ENCODE data around the gene RRN3. TPM values are rescaled to one million over a fixed set of nuclear protein-coding genes. Genes with fewer than 3 reads are reported as not detected.
"Not testable (repeated sequence)": the region's sequence is repeated elsewhere in the genome, so short reads cannot be mapped to it uniquely, and the experiment has no call there.

RRN3 gene
- 10 to 100 TPM; 49.9 to 50.1 TPM for total RNA-seq

GRCh38 chr16:15093955-15094827 is at the start of gene RRN3:
TSS of gene RRN3 (minus strand) at chr16:15094272. CDS start at chr16:15094233, 39 bp downstream.
- DNase-seq: peak; percentile 90
- Mint-ChIP-seq H3K27ac (peak within 1 kb of the TSS; percentile 97), H3K36me3 (peaks cover 14% of the 10 kb centered on the region), H3K4me3 (peak within 1 kb of the TSS; percentile 96)
- H3K9me3 Mint-ChIP-seq, H3K27me3 Mint-ChIP-seq, H3K4me1 Mint-ChIP-seq: not testable (repeated sequence)

DNA sequence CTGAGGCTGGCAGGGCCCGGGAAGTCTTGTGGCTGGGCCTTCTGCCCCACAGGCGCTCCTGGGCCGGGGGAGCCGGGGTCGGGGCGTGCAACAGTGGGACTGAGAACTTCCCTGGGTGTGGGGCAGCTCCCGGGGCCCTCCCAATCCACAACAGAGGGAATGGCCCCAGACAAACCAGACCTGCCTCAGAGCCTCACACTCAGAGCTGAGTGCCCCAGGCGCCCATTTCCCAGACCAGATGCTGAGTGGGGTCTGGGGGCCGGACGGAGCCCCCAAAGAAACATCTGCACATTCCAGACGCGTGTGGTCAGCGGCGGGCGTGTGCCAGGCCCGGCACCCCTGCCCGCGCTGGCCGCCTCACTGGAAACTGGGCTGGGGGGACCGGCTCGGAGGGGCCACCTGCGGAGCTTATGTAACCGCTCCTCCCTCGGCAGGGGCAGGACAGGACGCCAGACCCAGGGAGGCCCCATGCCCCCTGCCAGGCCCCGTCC is 49.6 kb upstream of the RRN3 start:
- not testable (repeated sequence) for H3K36me3 Mint-ChIP-seq, DNase-seq, H3K9me3 Mint-ChIP-seq, H3K27me3 Mint-ChIP-seq, H3K27ac Mint-ChIP-seq, H3K4me1 Mint-ChIP-seq, H3K4me3 Mint-ChIP-seq

DNA sequence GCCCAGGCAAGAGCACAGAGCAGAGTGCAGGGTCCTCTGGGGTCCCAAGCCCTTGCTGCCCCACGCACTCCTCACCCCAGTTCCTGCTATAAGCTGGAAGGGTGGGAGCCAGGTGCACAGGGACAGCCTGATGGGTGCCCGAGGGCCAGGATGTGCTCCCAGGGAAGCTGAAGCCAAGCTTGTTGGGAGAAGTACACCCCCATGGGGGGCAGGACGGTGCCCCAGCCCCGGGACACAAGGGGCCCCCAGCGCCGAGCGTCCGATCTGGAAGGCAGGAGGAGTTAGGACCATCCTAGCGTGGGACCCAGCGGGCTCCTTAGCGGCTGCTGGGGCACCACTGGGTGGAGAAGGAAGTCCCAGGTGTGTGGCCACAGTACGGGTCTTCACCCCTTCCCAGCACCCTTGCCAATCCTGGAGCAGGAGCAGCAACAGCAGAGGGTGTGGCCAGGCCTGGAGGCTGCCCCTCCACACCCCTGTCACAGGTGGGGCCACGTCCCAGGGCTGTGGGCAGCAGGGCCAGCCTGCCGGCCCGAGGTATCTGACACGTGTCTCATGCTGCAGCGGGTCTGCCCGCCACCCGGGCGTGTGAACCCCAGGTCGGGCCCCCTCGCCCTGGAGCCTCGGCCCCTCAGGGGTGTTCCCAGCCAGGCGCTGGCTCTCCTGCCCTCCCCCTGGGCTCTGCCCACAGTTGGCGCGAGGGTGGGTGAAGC is 49.0 kb upstream of the RRN3 start:
- H3K27me3 Mint-ChIP-seq, H3K36me3 Mint-ChIP-seq, H3K9me3 Mint-ChIP-seq, H3K27ac Mint-ChIP-seq, DNase-seq, H3K4me1 Mint-ChIP-seq, H3K4me3 Mint-ChIP-seq: not testable (repeated sequence)

DNA sequence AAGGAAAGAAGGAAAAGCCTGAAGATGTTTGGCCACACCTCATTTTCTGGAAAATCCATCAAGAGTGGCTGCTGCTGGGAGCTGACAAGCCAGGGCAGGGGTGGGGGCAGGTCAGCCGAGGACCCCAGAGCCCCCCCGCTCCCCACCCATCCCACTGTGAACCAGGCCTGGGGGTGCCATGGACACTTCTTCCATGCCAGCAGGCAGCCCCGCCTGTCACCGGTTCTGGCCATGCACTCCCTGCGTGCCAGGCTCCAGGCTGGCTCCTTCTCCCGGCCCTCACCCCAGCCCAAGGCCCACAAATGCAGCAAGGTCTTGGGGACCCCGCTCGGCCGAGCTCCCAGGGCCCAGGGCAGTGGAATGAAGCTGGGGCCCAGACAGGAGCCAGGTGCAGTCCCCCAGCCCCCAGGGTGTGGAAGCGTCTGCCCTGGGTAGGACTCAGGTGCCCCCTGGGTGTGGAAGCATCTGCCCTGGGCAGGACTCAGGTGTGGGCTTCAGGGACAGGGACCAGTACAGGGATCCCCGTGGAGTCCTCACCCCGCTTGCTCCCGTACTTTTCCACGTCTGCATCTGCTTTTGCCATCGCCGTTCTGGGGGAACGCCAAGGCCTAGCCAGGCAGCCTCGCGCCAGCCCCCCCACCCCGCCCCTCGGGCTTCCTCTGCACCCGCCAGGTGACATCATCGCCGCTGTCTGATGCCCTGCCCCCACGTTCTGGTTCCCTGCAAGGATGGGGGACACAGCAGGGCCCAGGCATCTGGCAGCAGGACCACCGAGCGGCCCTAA is 48.2 kb upstream of the RRN3 start:
- not testable (repeated sequence) for H3K4me3 Mint-ChIP-seq, H3K4me1 Mint-ChIP-seq, H3K27ac Mint-ChIP-seq, H3K9me3 Mint-ChIP-seq, DNase-seq, H3K27me3 Mint-ChIP-seq, H3K36me3 Mint-ChIP-seq

DNA sequence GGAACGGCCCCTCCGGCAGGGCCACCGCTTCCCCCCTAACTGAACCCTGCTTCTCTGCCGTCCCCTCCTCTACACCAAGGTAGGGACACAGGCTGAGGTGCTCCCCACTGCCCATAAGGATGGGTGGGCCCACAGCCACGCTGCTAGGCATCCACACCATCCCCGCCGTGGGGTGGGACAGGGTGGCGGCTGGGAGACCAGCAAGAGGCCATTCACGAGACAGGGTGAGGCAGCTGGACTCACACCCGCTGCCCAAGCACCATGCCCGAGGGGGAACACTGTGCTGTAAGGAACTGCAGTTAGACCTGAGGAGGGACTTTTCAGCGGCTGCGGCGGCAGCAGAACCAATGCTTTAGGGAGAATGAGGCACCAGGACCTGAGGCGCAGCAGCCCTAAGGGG is 47.5 kb upstream of the RRN3 start:
- Mint-ChIP-seq H3K4me1 (no peaks in the 10 kb centered on the region), H3K27ac (no peak overlapping the region), H3K4me3 (no peak overlapping the region), H3K9me3 (no peaks in the 10 kb centered on the region), H3K27me3 (no peaks in the 10 kb centered on the region), H3K36me3 (peaks cover 2% of the 10 kb centered on the region)
- no peak for DNase-seq

DNA sequence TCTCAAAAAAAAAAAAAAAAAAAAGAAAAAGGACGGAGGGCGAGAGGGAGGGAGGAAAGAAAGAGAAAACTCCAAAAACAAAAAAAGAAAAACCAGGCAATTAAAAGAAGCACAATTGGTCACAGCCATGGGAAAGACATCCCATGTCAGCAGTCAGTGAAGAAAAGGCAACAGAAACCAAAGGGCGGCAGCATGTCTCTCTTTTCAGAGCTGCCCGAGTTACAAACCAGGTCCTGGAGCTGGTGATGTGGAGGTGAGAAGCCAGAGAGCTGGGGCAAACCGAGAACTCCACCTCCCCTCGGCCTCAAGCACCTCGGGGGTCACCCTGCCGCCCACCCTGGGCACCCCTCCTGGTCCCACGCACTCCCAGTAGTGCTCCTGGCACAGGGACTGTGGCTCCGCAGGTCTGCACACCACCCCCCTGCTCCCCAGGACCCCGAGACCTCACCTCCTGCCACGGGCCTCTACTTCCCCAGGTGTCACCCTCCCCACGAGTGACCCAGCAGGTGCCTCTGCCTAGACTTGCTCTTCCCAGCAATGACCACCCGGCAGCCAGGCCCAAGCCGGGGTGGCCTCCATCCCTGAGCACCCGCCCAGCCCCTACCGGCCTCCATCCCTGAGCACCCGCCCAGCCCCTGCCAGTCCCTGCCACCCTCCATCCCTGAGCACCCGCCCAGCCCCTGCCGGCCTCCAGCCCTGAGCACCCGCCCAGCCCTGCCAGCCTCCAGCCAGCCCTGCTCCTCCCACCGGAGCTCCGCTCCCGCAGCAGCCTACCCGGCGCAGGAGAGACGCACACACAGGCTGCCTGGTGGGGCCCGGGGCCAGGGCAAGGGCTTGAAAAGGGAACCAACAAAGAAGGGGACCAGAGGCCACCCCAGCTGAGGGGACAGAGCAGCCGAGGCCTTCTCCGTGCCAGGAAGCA is 46.6 kb upstream of the RRN3 start:
- not testable (repeated sequence) for H3K9me3 Mint-ChIP-seq, H3K36me3 Mint-ChIP-seq, H3K27me3 Mint-ChIP-seq, DNase-seq, H3K27ac Mint-ChIP-seq, H3K4me1 Mint-ChIP-seq, H3K4me3 Mint-ChIP-seq

- H3K27ac Mint-ChIP-seq, H3K4me1 Mint-ChIP-seq, H3K4me3 Mint-ChIP-seq, DNase-seq, H3K27me3 Mint-ChIP-seq, H3K36me3 Mint-ChIP-seq, H3K9me3 Mint-ChIP-seq: not testable (repeated sequence)
Measured at GRCh38 chr16:15137514-15137913, 43.4 kb upstream of the RRN3 start.

- not testable (repeated sequence) for H3K27me3 Mint-ChIP-seq, H3K36me3 Mint-ChIP-seq, H3K9me3 Mint-ChIP-seq, H3K4me3 Mint-ChIP-seq, H3K27ac Mint-ChIP-seq, H3K4me1 Mint-ChIP-seq, DNase-seq
Measured at GRCh38 chr16:15135483-15136360, 41.6 kb upstream of the RRN3 start.

GRCh38 chr16:15134752-15135482 is 40.8 kb upstream of the RRN3 start:
- not testable (repeated sequence) for H3K27me3 Mint-ChIP-seq, DNase-seq, H3K36me3 Mint-ChIP-seq, H3K9me3 Mint-ChIP-seq, H3K4me3 Mint-ChIP-seq, H3K27ac Mint-ChIP-seq, H3K4me1 Mint-ChIP-seq

- DNase-seq, H3K27me3 Mint-ChIP-seq, H3K4me1 Mint-ChIP-seq, H3K9me3 Mint-ChIP-seq, H3K27ac Mint-ChIP-seq, H3K36me3 Mint-ChIP-seq, H3K4me3 Mint-ChIP-seq: not testable (repeated sequence)
Measured at GRCh38 chr16:15133554-15133953, 39.5 kb upstream of the RRN3 start.

DNA sequence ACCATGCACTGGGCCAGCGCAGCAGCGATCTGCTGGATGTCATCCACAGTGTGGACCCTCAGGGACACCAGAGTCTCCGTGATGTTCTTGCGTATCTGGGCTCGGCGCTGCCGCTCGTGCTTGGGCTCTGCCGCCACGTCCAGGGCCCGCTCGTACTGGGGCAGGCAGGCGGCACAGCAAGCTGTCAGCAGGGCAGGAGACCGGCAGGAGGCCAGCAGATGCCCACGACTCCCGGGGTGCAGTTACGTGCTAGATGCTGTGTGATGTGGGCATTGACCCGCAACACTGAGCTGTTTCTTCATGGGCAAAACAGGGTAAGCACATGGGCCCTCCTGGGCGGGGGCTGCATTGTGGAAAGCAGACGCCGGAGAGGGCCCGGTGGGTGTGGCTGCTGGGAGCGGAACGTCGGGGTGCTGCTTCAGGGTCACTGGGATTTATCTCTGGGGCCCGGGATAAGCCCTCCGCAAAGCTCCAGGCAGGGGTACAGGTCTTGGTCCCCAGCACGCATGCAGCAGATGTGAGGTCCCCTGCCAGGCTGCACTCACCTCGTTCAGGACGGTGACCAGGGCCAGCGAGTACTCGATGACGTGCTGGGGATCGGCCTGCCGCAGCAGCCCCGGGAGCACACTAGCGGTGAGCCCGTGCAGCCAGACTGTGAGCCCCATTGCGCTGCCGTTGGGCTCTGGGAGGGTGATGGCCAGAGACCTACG is 38.8 kb upstream of the RRN3 start:
- not testable (repeated sequence) for H3K27me3 Mint-ChIP-seq, H3K36me3 Mint-ChIP-seq, DNase-seq, H3K27ac Mint-ChIP-seq, H3K4me1 Mint-ChIP-seq, H3K4me3 Mint-ChIP-seq, H3K9me3 Mint-ChIP-seq

GRCh38 chr16:15130943-15131700 is 37.0 kb upstream of the RRN3 start:
- not testable (repeated sequence) for H3K9me3 Mint-ChIP-seq, H3K27me3 Mint-ChIP-seq, H3K36me3 Mint-ChIP-seq, H3K4me3 Mint-ChIP-seq, H3K4me1 Mint-ChIP-seq, H3K27ac Mint-ChIP-seq, DNase-seq
